Measurements from ENCODE around the gene SNCA.
A peak's percentile ranks its signal among the peaks of the same experiment; 100 is the strongest.

SNCA gene

GRCh38 chr4:89814362-89814761, 22.6 kb downstream of the SNCA start:
- DNase-seq (ENCODE audit: low read depth), result no peak

- DNase-seq (ENCODE audit: low read depth), result no peak
Measured at GRCh38 chr4:89813197-89813596, 23.8 kb downstream of the SNCA start.

DNA sequence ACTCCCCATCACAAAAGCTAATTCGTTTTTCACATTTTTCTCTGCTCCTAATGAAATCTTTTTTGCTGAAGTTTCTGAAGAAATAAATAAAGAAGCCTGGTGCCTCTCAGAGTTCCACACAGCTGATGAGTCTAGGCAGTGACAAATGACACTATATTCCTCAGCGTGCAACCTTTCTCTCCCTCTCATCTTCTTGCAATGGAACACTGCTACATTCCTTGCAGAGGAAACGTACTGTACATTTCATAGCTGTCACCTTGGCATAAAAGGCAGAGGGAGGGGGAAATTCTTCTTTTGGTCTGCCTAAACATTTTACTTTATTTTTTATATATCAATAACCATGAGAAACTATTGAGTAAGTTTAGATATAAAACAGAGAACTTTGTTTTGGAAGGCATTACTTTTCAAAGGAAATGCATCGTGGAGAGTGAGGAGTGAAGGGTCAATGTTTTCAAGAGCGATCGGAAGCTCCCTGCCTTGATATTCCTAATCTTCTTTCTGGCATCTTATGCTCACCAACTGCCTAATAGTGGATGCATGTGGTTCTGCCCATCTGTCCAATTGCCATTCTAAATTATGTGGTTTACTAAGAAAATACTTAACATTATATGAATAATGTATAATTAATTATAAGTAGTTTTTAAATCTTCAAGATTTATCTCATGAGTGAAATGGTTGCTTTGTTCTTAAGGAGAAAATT, 29.4 kb downstream of the SNCA start:
- DNase-seq (ENCODE audit: low read depth), result no peak

- DNase-seq (ENCODE audit: low read depth), result no peak
Measured at GRCh38 chr4:89805297-89805696, 31.7 kb downstream of the SNCA start.

DNA sequence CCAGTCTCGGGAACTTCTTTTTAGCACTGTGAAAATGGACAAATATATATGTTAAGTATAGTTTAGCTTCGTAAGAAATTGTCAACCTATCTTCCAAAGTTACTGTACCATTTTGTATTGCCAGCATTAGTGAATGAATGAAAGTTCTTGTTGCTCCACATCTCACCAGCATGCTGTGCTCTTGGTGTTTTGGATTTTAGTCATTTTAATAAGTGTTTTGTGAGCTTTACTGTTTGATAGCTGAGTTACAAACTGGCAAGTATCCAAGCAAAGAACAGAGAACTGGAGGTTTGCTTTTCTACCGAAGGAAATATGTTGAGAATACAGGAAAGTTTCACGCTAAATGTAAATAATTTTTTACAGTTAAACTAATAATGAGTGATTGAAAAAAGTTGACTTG, 33.0 kb downstream of the SNCA start:
- no peak for DNase-seq (ENCODE audit: low read depth)

DNA sequence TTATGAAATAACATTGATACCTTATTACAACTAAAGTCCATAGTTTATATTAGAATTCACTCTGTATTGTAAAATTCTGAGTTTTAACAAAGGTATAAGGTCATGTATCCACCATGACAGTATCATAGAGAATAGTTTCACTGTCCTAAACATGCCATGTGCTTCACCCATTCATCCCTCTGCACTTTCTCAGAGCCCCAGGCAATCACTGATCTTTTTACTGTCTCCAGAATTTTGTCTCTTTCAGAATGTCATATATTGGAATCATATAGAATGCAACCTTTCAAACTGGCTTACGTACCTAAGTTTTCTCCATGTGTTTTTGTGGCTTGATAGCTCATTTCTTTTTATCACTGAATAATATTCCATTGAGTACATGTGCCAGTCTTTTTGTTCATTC, 33.9 kb downstream of the SNCA start:
- DNase-seq (ENCODE audit: low read depth), result no peak

GRCh38 chr4:89800527-89801103, 36.3 kb downstream of the SNCA start:
- peak; percentile 52 for DNase-seq (ENCODE audit: low read depth)

- DNase-seq (ENCODE audit: low read depth), result peak; percentile 81
Measured at GRCh38 chr4:89800012-89800516, 36.9 kb downstream of the SNCA start.

- no peak for DNase-seq (ENCODE audit: low read depth)
Measured at GRCh38 chr4:89799071-89799470, 37.9 kb downstream of the SNCA start.

- peak; percentile 31 for DNase-seq (ENCODE audit: low read depth)
Measured at GRCh38 chr4:89797117-89797516, 39.8 kb downstream of the SNCA start.

GRCh38 chr4:89788206-89789072, 48.5 kb downstream of the SNCA start:
- DNase-seq (ENCODE audit: low read depth), result peak; percentile 6

- no peak for DNase-seq (ENCODE audit: low read depth)
Measured at GRCh38 chr4:89784686-89785231, 52.2 kb downstream of the SNCA start.

DNA sequence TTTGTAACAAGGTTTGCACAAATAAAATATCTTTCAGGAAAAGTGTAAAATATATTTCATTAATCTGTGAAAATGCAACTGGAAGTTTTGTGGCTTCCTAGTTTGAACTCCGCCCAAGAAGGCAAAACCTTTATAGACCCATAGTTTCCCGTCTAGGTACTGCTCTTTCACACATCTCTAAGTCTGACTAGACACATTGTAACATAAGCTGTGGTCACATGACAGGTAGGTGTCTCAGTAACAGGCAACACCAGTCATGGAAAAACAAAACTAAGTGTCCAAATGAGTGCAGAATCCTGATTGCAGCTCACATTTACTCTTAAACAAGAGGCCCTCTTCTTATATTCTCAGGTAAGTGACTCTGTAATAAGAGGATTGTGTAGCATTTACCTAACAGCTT, 55.6 kb downstream of the SNCA start:
- no peak for DNase-seq (ENCODE audit: low read depth)

DNA sequence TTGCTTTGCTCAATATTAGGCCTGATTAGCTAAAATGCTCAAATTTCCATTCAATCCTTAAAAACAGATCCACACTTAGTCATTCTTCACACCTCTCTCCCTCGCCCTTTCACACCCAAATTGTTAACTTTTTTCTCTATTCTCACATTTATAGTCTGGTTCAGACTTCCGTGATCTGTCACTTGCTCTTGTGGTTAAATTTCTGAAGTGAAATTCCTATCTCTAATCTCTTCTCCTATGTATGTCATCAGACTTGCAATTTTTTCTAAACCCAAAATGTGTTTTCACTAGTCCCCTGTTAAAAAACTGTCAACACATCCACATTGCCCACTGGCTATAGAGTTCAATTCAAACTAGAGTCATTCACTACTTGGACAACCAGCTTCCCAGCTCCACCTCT, 63.2 kb downstream of the SNCA start:
- no peak for DNase-seq (ENCODE audit: low read depth)

DNA sequence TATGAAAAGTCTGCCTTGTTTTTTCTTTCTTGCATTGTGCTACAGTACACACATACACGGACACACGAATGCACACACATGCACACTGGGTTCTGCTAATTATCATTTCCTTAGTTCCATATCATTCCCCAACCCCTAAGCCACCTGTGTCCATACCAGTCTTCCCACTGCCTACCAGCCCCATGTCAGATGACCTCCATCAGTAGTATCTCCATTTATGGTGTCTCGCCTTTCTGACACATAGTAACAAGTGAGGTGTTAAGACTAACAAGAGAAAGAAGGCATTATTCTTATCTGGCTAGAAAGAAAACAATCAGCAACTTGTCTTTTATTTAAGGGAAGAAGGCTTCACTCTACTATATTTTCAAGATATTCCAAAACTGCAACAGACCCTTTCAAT, 67.1 kb downstream of the SNCA start:
- DNase-seq (ENCODE audit: low read depth), result no peak

DNA sequence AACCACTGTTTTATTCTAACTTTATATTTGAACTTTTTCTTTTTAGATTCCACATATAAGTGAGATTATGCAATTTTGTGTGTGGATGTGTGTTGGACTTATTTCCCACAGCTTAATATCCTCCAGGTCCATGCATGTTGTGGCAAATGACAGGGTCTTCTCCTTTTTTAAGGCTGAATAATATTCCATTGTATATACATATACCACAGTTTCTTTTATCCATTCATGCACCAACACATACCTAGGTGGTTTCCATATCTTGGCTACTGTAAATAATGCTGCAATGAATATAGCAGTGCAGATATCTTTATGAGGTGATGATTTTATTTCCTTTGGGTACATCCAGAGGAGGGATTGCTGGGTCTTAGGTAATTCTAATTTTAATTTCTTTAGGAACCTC, 69.0 kb downstream of the SNCA start:
- no peak for DNase-seq (ENCODE audit: low read depth)

DNA sequence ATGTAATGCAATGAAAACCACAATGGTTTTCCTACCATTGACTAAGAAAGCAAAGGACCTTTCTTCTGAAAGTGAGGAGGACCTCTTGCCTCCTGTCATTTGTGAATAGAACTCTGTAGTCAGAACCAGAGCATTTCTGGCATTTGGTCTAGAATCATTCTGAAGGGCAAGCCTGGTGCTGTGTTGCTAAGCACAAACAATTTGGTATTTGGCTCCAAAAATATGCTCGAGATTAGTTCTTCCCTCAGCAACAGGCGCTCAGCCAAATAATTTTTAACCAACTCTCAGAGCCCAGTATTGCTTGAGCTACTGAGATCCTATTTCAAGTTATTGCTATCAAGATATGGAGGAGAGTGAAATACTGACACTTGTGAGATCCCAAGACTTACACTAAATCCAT, 71.0 kb downstream of the SNCA start:
- DNase-seq (ENCODE audit: low read depth), result no peak

DNA sequence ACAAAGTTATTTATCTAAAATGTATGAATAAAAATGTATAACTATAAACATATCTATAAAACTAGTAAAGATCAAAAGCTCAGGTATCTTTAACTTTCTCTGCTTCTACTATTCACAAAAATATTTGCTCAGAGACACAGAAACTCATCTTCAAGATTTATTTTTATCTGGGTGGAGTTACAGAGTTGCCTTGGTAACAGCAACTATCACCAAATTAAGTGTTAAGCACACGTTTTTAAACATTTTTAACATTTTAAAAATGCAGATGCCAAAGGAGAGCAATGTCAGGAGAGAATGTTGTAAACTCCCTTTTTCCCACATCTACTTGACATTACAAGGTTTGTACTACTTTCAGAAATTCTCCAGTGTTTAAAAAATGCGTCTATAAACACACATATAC, 71.4 kb downstream of the SNCA start:
- no peak for DNase-seq (ENCODE audit: low read depth)

GRCh38 chr4:89762311-89762710, 74.7 kb downstream of the SNCA start:
- no peak for DNase-seq (ENCODE audit: low read depth)

GRCh38 chr4:89759426-89759825, 77.5 kb downstream of the SNCA start:
- DNase-seq (ENCODE audit: low read depth), result no peak

DNA sequence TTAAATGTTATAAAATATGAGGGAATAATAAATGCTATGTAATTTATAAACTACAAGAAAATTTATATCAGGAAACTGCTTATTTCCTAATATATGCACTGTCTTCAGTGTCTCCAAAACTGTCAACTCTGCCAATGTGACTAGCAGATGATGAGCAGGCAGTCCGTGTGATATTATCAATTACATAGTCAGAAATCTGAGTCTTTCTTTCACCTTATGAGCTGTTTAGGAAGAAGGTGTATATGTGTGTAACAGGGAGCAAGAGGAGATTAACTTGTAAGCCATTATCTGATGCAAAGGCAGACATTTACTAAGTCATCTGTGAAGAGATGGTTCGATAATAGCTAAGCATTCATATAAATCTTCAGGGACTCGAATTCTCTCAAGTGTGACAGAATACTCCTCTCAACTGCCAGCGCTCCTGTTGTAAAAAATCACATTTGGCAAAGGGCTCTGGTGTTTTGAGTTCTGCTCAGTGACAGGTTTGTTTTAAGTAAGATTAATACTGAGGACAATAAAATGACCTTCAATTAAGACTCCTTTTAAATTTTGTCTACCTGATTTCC, 79.7 kb downstream of the SNCA start:
- DNase-seq (ENCODE audit: low read depth), result no peak

GRCh38 chr4:89755220-89755619, 81.7 kb downstream of the SNCA start:
- DNase-seq (ENCODE audit: low read depth), result peak; percentile 37
